Measurements from ENCODE around the gene P4HTM. TPM values are rescaled to one million over a fixed set of nuclear protein-coding genes. Genes with fewer than 3 reads are reported as not detected.

The P4HTM gene
- total and polyA plus RNA-seq, 2 of the 4 experiments (the other 2 are of a cell fraction), result 10.4 to 26.1 TPM

GRCh38 chr3:49007068-49007770 is 17.2 kb downstream of the P4HTM start, which contains the start of gene WDR6 (continued):
- TF ChIP-seq CTCF (conservative IDR thresholded peaks at IDR 0.05; ENCODE audit: low read depth, low read length) (peak; percentile 36), MAFK (IDR thresholded peaks at IDR 0.05; ENCODE audit: low read depth, low read length) (no peak), RCOR1 (IDR thresholded peaks at IDR 0.05; ENCODE audit: insufficient replicate concordance, low read length) (no peak)

All from IMR-90 (cell line).